SH-SY5Y (cell line): ENCODE data around the gene HACD1.

Experiments used
- GATA2 ChIP-seq: IDR thresholded peaks from 2 replicates; pipeline ENCODE4 v1.6.1; 2011; ENCODE audit warnings: mild to moderate bottlenecking, low read depth, low read length
- GATA3 ChIP-seq: IDR thresholded peaks from 2 replicates; pipeline ENCODE4 v1.6.1; 2011; ENCODE audit warnings: low read depth, mild to moderate bottlenecking, low read length, moderate library complexity

HACD1 gene

DNA sequence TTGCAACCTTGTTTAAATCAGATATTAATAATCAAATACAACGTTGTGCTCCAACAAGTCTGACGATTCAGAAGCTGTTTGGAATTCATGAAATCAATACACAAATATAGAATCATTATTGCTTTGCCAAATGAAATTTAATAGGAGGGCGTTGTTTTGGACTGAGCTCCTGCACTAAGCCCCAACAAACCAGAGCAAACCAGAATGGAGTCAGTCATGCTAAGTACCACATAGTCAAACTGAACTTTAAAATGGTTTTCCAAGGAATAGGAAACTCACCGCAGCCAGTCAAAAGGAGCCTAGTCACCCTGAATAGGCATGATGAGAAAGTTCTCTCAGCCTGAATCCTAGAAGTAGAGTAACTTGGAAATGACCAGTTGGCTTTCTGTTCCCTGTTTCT is 53.7 kb downstream of the HACD1 start:
- no peak for TF ChIP-seq GATA2
- no peak for TF ChIP-seq GATA3

DNA sequence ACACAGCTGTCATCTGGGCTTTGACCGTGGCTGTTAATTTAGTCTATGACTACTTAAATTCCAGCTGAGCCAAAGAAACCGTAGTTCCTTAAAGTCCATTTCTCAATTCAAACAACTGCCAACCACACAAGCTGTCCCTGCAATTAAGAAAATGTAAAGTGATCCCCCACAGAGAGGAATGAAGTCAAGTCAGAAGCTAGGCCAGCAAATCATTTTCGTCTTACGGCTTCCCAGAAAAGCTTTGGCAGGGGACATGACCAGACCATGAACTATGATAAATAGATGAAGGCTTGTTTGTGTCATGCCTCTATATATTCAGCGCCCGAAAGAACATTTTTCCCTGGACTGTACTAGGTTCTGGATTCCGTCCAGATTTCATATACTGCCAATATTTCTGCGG is 54.6 kb downstream of the HACD1 start:
- no peak for TF ChIP-seq GATA2
- TF ChIP-seq GATA3: no peak

DNA sequence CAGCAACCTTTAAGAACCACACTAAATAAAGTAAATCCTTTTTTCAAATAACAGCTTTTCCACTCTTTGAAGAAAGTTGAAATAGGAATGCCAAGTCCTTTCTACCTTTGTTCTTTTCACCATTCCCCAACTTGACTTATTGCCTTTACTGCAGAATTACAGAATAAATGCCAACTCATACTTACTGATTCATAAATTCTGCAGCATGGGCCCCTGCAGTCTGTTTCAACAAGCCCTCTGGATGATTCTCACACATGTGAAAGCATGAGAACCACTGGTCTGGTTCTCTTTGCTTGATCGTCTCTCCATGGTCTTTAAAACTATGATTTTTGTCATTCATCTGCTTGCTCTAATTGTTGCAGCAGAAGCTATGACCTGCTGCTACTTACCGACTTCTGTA is 56.1 kb downstream of the HACD1 start:
- TF ChIP-seq GATA3: no peak
- no peak for TF ChIP-seq GATA2

DNA sequence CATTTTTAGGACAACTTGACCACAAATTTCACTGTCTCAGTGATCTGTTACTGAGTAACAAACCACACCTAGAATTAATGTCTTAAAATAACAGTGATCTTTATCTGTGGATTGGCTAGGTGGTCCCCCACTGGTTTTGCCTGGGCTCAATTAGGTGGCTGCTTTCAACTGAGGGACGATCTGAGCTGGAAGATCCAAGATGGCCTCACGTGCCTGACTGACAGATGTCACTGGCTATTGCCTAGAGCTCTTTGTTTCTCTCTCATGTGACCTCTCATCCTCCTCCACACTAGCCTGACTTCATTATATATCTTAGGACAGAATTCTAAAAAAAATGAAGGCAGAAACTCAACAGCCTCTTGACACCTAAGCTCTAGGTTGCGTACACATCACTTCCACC is 59.7 kb downstream of the HACD1 start:
- no peak for TF ChIP-seq GATA3
- no peak for TF ChIP-seq GATA2

DNA sequence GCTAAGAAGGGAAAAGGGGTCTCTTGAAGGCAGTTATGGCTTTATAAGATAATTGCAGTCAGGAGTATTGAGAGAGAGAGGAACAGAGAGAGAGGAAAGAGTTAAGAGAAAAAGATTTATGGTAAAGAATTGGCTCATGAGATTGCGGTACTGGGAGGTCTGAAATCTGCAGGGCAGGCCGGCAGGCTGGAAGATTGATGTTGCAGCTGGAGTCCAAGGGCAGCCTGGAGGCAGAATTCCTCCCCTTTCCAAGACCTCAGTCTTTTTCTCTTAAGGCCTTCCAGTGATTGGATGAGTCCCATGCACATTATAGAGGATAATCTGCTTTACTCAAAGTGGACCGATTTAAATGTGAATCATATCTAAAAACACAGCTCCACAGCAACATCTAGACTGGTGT is 68.4 kb downstream of the HACD1 start:
- TF ChIP-seq GATA3 (no peak), GATA2 (no peak)

DNA sequence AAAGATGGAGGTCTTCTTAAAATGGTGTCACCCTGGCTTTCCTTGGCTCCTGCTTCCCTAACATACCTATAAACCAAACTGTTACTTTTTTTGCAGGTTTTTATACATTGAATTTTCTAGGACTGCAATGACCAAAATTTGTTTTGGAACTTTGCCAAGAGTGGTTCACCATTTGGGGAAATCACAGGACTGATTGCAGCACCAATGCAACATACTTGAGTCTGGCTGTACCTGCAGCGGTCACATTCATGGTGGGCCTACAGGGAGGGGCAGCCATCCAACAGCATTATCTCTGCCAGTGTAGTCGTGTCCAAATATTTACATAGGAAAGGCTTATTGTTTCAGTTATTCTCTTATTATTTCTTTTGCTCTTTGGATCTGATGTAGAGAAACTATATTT is 69.0 kb downstream of the HACD1 start:
- TF ChIP-seq GATA2: no peak
- no peak for TF ChIP-seq GATA3

DNA sequence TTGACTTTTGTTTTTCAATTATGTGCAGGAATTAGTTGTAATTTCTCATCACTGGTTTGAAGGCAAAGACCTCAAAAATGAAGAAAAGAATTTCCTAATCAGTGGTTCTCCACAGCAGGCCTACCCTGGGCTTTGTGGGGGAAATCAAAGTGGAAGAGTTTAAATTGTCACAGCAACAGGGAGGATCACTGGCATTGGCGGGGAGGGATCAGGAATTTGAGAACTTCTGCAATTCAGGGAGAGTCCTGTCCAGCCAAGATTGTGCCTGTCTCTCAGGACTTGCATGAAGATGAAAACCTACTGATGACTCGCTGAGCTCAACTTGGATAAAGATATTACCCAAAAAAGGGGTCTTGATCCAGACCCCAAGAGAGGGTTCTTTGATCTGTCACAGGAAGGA is 70.1 kb downstream of the HACD1 start:
- TF ChIP-seq GATA3: no peak
- no peak for TF ChIP-seq GATA2

DNA sequence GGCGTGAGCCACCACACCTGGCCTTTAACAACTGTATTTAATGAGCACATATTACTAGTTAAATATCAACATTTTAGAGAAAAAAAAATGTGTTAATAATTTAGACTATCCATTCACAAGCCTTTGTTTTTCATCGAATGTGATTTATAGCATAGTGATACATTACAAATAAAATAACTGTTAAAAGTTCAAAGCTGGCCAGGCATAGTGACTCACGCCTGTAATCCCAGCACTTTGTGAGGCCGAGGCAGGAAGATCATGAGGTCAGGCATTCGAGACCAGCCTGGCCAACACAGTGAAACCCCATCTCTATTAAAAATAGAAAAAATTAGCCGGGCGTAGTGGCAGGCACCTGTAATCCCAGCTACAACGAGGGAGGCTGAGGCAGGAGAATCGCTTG is 72.7 kb downstream of the HACD1 start:
- no peak for TF ChIP-seq GATA3
